Heart right ventricle (tissue), 16 donors: ENCODE measurements around the gene RALB. TPM values are rescaled to one million over a fixed set of nuclear protein-coding genes. Genes with fewer than 3 reads are reported as not detected.

ENCODE experiments used
- ATAC-seq, 8 donors: fragments of 200-7000 bp; cut with Tn5 transposase; one replicate each; pipeline ENCODE4 v1.9.1; 2020; ENCODE audit warnings: mild to moderate bottlenecking in 8 of 8, moderate library complexity in 8 of 8, moderate number of reproducible peaks in 1 of 8
- DNase-seq, 2 donors: peaks; one replicate each; pipeline ENCODE4 v3.0.0-alpha.2; 2020
- H3K27ac ChIP-seq, 10 donors: fragments of 200-600 bp; sonication (generic) in 2 of 10; one replicate each; pipeline versions ENCODE4 v1.5.0 to v1.8.0; 2020 to 2022; ENCODE audit warnings: mild to moderate bottlenecking in 3 of 10
- H3K27me3 ChIP-seq, 7 donors: fragments of 200-600 bp; one replicate each; pipeline ENCODE4 v1.8.0; 2021 to 2022; ENCODE audit warnings: mild to moderate bottlenecking in 2 of 7
- H3K36me3 ChIP-seq, 9 donors: fragments of 200-600 bp; sonication (generic) in 1 of 9; one replicate each; pipeline versions ENCODE4 v1.5.0 to v1.8.0; 2020 to 2022; ENCODE audit warnings: mild to moderate bottlenecking in 2 of 9
- H3K4me1 ChIP-seq, 9 donors: fragments of 200-600 bp; sonication (generic) in 1 of 9; one replicate each; pipeline versions ENCODE4 v1.5.0 to v1.8.0; 2020 to 2022; ENCODE audit warnings: mild to moderate bottlenecking in 4 of 9
- H3K4me3 ChIP-seq, 10 donors: fragments of 200-600 bp; sonication (generic) in 2 of 10; one replicate each; pipeline versions ENCODE4 v1.5.0 to v1.8.0; 2020 to 2022; ENCODE audit warnings: mild to moderate bottlenecking in 7 of 10, moderate library complexity in 2 of 10
- H3K9me3 ChIP-seq, 11 donors: fragments of 200-600 bp in 10 of 11; sonication (generic) in 2 of 11; one replicate each; pipeline versions ENCODE4 v1.5.0 to v1.8.0; 2013 to 2022; ENCODE audit warnings: mild to moderate bottlenecking in 2 of 11, control low read depth in 1 of 11, moderate library complexity in 1 of 11
- WGBS, 2 donors: extraction: QIAGEN DNeasy Blood & Tissue Kit; methylation state at CpG; one replicate each; pipeline ENCODE4 v1.1.7; 2013; ENCODE audit warnings: inconsistent platforms in 1 of 2; 5-methylcytosine and 5-hydroxymethylcytosine counted together
- intact Hi-C, 10 donors: fragments of 100-400 bp; cut with DNase I; formaldehyde crosslinking; loops; one replicate each; pipeline versions ENCODE4 v1.11.1 to v1.14.2; 2022
- polyA plus RNA-seq, 2 donors: library from polyadenylated mRNA; stranded (reverse); fragments of 200-250 nt; gene quantifications; one replicate each; pipeline ENCODE4 v1.2.3, GENCODE V29; 2013
- total RNA-seq, 10 donors: library from RNA; stranded (reverse); fragmentation: NEBNext Ultra II Directional in 3 of 10; extraction: Animal tissue kit (Norgen Biotek cat#: 25700) in 3 of 10; gene quantifications; one replicate each; pipeline versions ENCODE4 v1.2.1 to v1.2.4, GENCODE V29; 2021 to 2023
- TF ChIP-seq, protein P1 (sequence below), 9 donors: fragments of 200-600 bp; sonication (generic) in 2 of 9; IDR thresholded peaks; one replicate each; pipeline versions ENCODE4 v1.5.0 to v1.8.0; 2021 to 2022; ENCODE audit warnings: antibody characterized with exemption in 9 of 9, mild to moderate bottlenecking in 5 of 9, moderate library complexity in 1 of 9
- donor health status: Arrhythmogenic right ventricular cardiomyopathy.
- donor health status: ischemic (EF 13 %, LVEDD 7.1; RV severe dilation, severe dysfunction).
- donor health status: healthy with polysubstance abuse.
- donor health status: DM: no; HTN: yes; CAD: no.
- donor health status: DM: no; HTN: no; CAD: no.
- donor health status: ischemic (EF 25% LVEDD 6.9; RV normal size, moderate dysfunction).
- donor health status: ischemic (EF 25% LVEDD 5.7; RV mildly dilated, moderate dysfunction).
- donor health status: healthy.
- donor health status: DM: yes; HTN: yes; CAD: no.
- donor health status: Ischemic cardiomyopathy.
- donor health status: ischemic (EF 35%, LVEDD 5.7; RV mildly dilated, moderate dysfunction).
- donor health status: nonischemic (EF 11% LVEDD 7.7; RV severe dilation, severe dysfunction).
- donor health status: DM: yes; HTN: yes; CAD: no.
- donor health status: PGD.
- donor health status: ischemic (EF 29% LVEDD 5.4; RV normal size, mild dysfunction).
- donor health status: nonischemic (EF 23%, LVEDD 6.1; RV moderate dilation, normal function).

Gene RALB
- total and polyA plus RNA-seq, 12 donors: 21.9 to 68.1 (median 45.0) TPM

DNA sequence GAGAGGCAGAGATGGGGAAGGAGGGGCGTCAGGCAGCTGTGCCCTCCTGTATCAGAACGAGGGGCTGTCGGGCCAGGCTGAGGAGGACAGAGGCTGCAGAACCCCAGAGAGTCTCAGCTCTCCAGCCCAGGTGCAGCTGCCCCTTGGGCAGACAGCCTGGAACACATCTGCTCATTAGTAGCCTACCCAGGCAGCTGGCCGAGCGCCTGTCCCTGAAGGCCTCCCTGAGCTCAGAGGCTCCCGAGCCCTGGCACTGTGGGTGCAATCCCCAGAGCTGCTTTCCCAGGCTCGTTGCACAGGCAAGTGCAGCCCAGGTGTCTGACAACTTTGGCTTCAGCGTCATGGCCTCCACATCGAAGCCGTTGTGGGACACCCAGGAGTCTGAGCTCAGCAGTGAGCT lies 16.3 kb upstream of the RALB start:
- Histone ChIP-seq H3K27ac (no peak overlapping the region), H3K4me1 (peaks cover 3 to 51% (median 37%) of the 10 kb centered on the region in 9 donors), H3K36me3 (no peaks in the 10 kb centered on the region), H3K27me3 (peaks cover 0 to 14% (median 0%) of the 10 kb centered on the region in 7 donors), H3K9me3 (no peaks in the 10 kb centered on the region), H3K4me3 (no peak overlapping the region)
- intact Hi-C loops: no loop called here
- ATAC-seq (no peak), DNase-seq (no peak)
- 87 to 89% methylated on average over 10 of the region's 10 CpGs for WGBS, 2 donors
- TF ChIP-seq, protein P1, sequence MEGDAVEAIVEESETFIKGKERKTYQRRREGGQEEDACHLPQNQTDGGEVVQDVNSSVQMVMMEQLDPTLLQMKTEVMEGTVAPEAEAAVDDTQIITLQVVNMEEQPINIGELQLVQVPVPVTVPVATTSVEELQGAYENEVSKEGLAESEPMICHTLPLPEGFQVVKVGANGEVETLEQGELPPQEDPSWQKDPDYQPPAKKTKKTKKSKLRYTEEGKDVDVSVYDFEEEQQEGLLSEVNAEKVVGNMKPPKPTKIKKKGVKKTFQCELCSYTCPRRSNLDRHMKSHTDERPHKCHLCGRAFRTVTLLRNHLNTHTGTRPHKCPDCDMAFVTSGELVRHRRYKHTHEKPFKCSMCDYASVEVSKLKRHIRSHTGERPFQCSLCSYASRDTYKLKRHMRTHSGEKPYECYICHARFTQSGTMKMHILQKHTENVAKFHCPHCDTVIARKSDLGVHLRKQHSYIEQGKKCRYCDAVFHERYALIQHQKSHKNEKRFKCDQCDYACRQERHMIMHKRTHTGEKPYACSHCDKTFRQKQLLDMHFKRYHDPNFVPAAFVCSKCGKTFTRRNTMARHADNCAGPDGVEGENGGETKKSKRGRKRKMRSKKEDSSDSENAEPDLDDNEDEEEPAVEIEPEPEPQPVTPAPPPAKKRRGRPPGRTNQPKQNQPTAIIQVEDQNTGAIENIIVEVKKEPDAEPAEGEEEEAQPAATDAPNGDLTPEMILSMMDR (IDR thresholded peaks at IDR 0.05): no peak

DNA sequence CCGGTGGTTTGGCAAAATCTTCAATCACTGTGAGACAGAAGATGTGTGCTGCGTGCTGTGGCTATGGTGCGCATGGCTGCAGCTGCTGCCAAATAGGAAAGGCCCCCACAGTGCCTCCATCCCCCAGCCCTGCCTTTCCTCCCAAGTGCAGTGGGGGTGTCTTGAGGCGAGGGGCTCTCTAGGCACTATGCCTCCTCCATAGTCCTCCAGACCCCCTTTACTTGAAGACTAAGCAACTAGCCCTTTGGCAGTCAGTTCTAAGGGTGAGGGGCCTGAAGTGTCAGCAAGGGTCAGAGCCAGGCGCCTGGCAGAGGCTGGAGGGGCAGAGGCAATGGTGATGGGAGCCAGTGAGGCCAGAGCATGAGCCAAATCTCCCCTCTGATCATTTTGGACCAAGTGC lies 15.9 kb upstream of the RALB start:
- no peak for DNase-seq
- WGBS, 2 donors: 85 to 89% methylated on average over 5 of the region's 5 CpGs
- no peak for ATAC-seq
- H3K36me3 ChIP-seq: no peaks in the 10 kb centered on the region
- no peak overlapping the region for H3K4me3 ChIP-seq
- TF ChIP-seq, protein P1 (IDR thresholded peaks at IDR 0.05): no peak
- no peaks in the 10 kb centered on the region for H3K9me3 ChIP-seq
- H3K27me3 ChIP-seq: peaks cover 0 to 14% (median 0%) of the 10 kb centered on the region in 7 donors
- no peak overlapping the region for H3K27ac ChIP-seq
- intact Hi-C loops: no loop called here
- peaks cover 3 to 52% (median 39%) of the 10 kb centered on the region in 9 donors for H3K4me1 ChIP-seq

- ATAC-seq (no peak), DNase-seq (no peak)
- WGBS, 2 donors: 79 to 81% methylated on average over 10 of the region's 10 CpGs
- Histone ChIP-seq H3K27ac (no peak overlapping the region), H3K27me3 (peaks cover 0 to 14% (median 0%) of the 10 kb centered on the region in 7 donors), H3K4me3 (no peak overlapping the region), H3K4me1 (peaks cover 3 to 53% (median 36%) of the 10 kb centered on the region in 9 donors), H3K9me3 (no peaks in the 10 kb centered on the region), H3K36me3 (no peaks in the 10 kb centered on the region)
- TF ChIP-seq, protein P1 (IDR thresholded peaks at IDR 0.05): no peak
- intact Hi-C loops: no loop called here
Observed at GRCh38 chr2:120237491-120237902, 15.2 kb upstream of the RALB start.

DNA sequence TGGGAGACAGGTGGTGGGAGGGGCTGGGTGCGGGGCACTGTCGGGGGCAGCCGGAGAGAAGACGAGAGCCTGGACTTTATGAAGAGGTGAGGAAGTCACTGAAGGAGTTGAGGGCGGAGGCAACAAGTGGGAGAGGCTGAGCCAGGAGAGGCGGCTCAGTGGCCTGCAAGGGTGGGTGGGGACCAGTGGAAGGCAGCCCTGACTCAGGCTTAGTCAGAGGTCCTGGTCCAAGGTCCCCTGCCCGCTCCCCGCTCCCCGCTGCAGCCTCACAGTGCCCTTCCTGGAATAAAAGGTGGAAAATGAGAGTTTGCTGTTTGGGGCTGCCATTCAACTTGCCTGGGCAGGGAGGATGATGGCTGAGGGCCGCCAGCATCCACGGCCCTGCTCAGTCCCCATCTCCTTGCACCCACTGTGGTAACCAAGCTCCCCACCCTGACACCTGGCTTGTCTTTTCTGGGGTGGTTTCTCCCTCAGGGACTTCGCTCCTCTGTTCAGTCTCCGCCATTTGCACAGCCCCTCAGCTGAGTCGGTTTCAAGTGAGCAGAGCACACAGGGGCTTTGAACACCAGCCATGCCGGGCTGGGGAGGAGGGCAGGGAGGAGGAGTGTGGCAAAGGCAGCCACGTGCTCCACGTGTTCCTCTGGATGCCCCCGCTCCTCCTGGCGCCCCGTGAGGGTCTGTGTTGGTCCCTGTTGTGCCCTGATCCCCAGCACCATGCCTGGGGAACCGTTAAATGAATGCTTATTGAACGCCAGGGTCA lies 13.7 kb upstream of the RALB start:
- Histone ChIP-seq H3K27ac (peak overlapping the region in 9 of 10 donors; percentile 66 to 88 (median 76)), H3K4me3 (peak overlapping the region in 1 of 10 donors; percentile 22), H3K36me3 (no peaks in the 10 kb centered on the region), H3K9me3 (peaks cover 0 to 4% (median 0%) of the 10 kb centered on the region in 11 donors), H3K27me3 (peaks cover 0 to 14% (median 0%) of the 10 kb centered on the region in 7 donors), H3K4me1 (peaks cover 3 to 48% (median 38%) of the 10 kb centered on the region in 9 donors)
- WGBS, 2 donors: 71 to 76% methylated on average over 22 of the region's 22 CpGs
- DNase-seq (no peak), ATAC-seq (peak; percentile 23 to 86 (median 65))
- TF ChIP-seq, protein P1 (IDR thresholded peaks at IDR 0.05): no peak
- intact Hi-C loops: no loop called here
